ENCODE measurements around the gene HSD17B8.
"Not testable (repeated sequence)": the region's sequence is repeated elsewhere in the genome, so short reads cannot be mapped to it uniquely, and the experiment has no call there.

The HSD17B8 gene

GRCh38 chr6:33207552-33208090 lies 3.2 kb downstream of the HSD17B8 start:
- FAIRE-seq: no peak

DNA sequence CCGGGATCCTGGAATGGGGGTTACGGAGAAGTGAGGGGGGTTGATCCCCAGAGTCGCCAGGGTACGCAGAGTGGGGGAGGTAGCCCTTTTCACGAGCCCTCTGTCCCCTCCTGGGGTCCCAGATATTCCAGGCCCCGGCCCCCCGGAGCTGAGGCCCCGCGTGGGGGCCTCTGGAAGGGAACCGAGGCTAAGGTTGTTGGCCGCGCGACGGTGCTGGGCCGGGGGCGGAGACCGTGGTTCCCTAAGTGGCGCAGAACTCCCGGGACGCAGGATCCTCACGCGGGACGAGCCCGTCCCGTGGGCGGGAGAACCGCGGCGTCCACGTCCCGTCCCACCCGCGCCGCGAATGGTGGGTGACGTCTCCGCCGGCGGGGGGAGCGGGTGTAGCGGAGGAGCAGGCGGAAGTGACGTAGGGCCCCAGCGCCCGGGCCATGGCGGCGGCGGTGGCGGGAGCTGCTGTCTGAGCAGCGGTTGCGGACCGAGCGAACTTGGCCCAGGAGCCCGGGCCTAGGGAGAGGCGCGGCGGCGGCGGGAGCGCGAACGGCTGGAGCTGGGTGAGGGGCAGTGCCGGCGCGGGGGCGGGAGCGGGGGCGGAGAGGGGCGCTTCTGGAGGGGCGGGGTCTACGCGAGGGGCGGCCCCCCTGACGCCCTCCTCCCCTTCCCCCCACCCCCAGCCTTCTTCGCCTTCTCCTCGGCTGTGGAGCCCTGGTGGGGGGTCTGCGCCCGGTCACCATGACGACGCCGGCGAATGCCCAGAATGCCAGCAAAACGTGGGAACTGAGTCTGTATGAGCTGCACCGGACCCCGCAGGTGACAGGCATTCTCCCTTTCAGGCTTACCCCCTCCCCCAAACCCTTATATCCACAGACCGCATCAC lies 3.9 kb downstream of the HSD17B8 start, which contains the start of gene RING1:
Gene RING1 (plus strand): TSS at position 410 of the 877 bp plus-strand sequence. CDS start 323 bp downstream, at position 733.
- FAIRE-seq: no peak

DNA sequence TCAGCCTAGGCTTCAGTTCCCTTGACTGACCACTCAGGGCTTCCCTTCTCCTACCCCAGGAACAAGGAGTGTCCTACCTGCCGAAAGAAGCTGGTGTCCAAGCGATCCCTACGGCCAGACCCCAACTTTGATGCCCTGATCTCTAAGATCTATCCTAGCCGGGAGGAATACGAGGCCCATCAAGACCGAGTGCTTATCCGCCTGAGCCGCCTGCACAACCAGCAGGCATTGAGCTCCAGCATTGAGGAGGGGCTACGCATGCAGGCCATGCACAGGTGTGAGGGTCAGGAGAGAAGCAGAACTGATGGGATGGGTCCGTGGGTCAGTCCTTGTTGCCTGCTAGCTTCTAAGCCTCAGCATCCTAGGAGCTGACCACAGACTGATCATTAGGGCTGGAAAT lies 5.4 kb downstream of the HSD17B8 start:
- no peak for FAIRE-seq

DNA sequence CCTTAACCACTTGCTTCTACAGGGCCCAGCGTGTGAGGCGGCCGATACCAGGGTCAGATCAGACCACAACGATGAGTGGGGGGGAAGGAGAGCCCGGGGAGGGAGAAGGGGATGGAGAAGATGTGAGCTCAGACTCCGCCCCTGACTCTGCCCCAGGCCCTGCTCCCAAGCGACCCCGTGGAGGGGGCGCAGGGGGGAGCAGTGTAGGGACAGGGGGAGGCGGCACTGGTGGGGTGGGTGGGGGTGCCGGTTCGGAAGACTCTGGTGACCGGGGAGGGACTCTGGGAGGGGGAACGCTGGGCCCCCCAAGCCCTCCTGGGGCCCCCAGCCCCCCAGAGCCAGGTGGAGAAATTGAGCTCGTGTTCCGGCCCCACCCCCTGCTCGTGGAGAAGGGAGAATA lies 6.7 kb downstream of the HSD17B8 start:
- no peak for FAIRE-seq

- FAIRE-seq: no peak
Measured at GRCh38 chr6:33211666-33212422, 7.4 kb downstream of the HSD17B8 start.

GRCh38 chr6:33212857-33213165 lies 8.4 kb downstream of the HSD17B8 start:
- no peak for FAIRE-seq

GRCh38 chr6:33213166-33213988 lies 8.9 kb downstream of the HSD17B8 start:
- FAIRE-seq: no peak

- FAIRE-seq: no peak
Measured at GRCh38 chr6:33213989-33214335, 9.5 kb downstream of the HSD17B8 start.

DNA sequence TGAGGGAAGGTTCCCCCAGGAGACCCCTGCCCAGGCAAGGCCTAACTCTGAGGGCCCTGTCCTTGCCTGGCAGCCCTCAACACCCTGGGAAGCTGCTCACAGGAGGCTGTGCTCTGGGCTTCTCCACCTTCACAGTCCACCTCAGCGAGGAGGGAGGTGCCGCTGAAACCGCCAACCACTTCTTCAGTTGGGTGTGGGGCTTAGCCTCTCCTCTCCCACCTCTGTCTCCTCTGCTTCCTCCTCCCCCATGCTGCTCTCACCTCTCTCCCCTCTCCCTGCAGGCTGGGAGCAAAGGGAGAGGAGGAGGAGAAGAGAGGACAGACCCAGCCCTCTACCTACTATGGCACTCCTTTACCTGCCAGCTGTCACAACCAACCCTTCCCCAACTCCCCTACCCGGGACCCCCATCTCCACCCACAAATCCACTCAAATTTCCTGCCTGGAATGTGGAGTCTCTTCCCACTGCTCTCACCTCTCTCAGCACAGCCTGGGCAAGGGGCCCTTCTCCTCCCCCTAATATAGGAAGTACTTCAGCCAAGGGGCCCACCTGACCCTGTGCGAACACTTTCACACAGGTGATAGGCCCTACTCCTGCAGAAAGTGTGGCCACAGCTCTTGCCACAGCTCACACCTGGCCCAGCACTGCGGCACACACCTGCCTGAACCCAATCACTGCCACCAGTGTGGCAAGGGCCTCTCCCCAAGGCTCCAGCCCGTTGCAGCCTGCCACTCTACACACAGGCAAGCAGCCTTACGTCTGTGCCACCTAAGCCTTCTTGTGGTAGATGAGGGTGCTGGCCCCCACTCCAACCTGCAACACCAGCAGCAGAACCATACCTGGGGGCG lies 11.0 kb downstream of the HSD17B8 start:
- no peak for FAIRE-seq

DNA sequence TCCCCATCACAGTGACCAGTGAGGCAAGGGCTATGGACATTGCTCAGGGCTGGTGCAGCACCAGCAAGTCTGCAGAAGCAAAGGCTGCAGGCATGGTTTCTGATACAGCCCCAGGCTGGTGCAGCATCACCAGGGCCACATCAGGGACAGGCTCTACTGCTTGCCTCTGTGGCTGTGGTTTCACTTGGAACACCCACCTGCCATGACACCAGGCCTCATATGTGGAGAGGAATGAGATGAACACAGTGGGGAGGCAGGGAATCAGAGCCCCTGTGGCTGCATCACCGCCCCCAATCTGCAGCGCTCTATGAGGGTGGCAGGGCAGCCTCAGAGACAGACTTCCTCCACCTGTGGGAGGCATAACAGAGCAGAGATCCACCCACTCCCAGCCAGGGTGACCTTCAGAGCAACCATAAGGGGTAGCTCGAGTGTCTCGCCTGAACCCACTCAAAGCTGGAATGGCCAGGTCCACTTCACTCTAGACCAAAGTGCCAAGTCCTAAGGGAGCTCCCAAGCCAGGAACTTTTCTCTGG lies 11.7 kb downstream of the HSD17B8 start:
- no peak for FAIRE-seq

GRCh38 chr6:33217246-33217645 lies 12.8 kb downstream of the HSD17B8 start:
- no peak for FAIRE-seq

- FAIRE-seq: no peak
Measured at GRCh38 chr6:33217681-33218080, 13.2 kb downstream of the HSD17B8 start.

GRCh38 chr6:33226503-33227120 lies 22.2 kb downstream of the HSD17B8 start:
- FAIRE-seq: not testable (repeated sequence)

GRCh38 chr6:33235221-33235634 lies 30.8 kb downstream of the HSD17B8 start:
- FAIRE-seq: no peak

- FAIRE-seq: no peak
Measured at GRCh38 chr6:33236328-33236727, 31.9 kb downstream of the HSD17B8 start.

- FAIRE-seq: no peak
Measured at GRCh38 chr6:33236852-33237251, 32.4 kb downstream of the HSD17B8 start.

GRCh38 chr6:33237741-33238140 lies 33.3 kb downstream of the HSD17B8 start:
- no peak for FAIRE-seq

- no peak for FAIRE-seq
Measured at GRCh38 chr6:33241968-33242367, 37.5 kb downstream of the HSD17B8 start.

GRCh38 chr6:33243476-33243875 lies 39.0 kb downstream of the HSD17B8 start:
- FAIRE-seq: no peak

DNA sequence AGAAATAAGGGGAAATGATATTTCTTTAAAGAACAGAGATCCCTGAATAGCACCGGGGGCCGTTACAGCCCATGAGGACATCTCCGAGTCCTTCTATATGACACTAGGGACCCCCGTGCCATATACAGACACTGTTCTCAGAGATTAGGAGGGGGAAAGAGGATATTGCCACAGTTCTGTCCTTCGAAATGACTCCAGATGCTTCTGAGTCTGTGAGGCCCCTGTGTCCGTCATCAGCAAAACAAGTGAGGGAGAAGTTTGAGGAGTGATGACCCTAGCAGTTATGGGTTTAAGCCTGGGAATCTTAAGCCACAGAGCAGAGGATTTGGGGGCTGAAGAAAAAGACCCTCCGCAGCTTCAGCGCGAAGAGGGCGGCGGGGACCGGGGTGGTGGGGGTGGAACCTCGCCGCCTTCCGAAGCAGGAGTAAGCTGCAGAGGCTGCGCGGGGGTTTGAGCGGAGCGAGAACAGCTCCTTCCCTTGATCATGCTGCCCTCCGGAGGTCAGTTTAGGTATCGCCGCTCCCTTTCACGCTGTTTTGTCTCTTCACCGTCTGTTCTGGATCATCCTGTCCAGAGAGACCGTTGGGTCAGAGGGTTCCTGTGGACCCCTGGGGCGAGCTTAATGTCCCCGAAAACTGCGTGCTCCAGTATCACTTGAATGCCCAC lies 43.7 kb downstream of the HSD17B8 start:
- FAIRE-seq: no peak

GRCh38 chr6:33248643-33248931 lies 44.1 kb downstream of the HSD17B8 start:
- no peak for FAIRE-seq

All from islet of Langerhans (tissue), 1 donor.